IMR-90 (cell line): ENCODE results near the gene ALOX15. TPM values are rescaled to one million over a fixed set of nuclear protein-coding genes. Genes with fewer than 3 reads are reported as not detected.

Experiments used
- ATAC-seq: fragments of 200-7000 bp; cut with Tn5 transposase; 2 replicates; pipeline ENCODE4 v1.9.1; 2020; ENCODE audit warnings: low read depth, mild to moderate bottlenecking, moderate library complexity
- BruUV-seq: library from RNA; stranded (reverse); fragments of 400-500 nt; replicated peaks from 2 replicates; lab custom pipeline; 2021; lab: Mats Ljungman, UMichigan
- CTCF ChIA-PET: fragments of 300-600 bp; formaldehyde crosslinking; extraction: SDS; loops from one replicate; lab custom pipeline; 2021; ENCODE audit warnings: antibody characterized with exemption; lab: Yijun Ruan, JAX
- POLR2A ChIA-PET: fragments of 300-600 bp; sonication (Branson Sonifier 250); formaldehyde crosslinking; loops from one replicate; lab custom pipeline; 2022; ENCODE audit warnings: antibody characterized with exemption; ENCODE audit not compliant: unreplicated experiment; lab: Charles Lee
- DNase-seq: peaks from one replicate; pipeline ENCODE4 v3.0.0; 2013
- H2AFZ ChIP-seq: replicated peaks from 2 replicates; pipeline ENCODE3; 2013; ENCODE audit warnings: low read length, mild to moderate bottlenecking; ENCODE audit not compliant: poor library complexity
- H2AK5ac ChIP-seq: 2 replicates; pipeline ENCODE4 v1.6.1; 2013; ENCODE audit warnings: low read depth, low read length, inconsistent platforms
- H2AK9ac ChIP-seq: replicated peaks from 2 replicates; pipeline ENCODE3; 2013; ENCODE audit warnings: mild to moderate bottlenecking, low read depth, low read length, moderate library complexity; ENCODE audit not compliant: poor library complexity
- H2BK120ac ChIP-seq: 2 replicates; pipeline ENCODE4 v1.6.1; 2013; ENCODE audit warnings: low read depth, low read length, inconsistent platforms
- H2BK15ac ChIP-seq: 3 replicates; pipeline ENCODE4 v1.6.1; 2013; ENCODE audit warnings: low read depth, low read length, inconsistent platforms
- H2BK20ac ChIP-seq: 2 replicates; pipeline ENCODE4 v1.6.1; 2013; ENCODE audit warnings: low read depth, mild to moderate bottlenecking, inconsistent platforms, low read length, moderate library complexity
- H2BK5ac ChIP-seq: 2 replicates; pipeline ENCODE4 v1.6.1; 2013; ENCODE audit warnings: mild to moderate bottlenecking, low read depth, low read length, inconsistent platforms; ENCODE audit not compliant: poor library complexity, severe bottlenecking
- H3K14ac ChIP-seq: replicated peaks from 2 replicates; pipeline ENCODE4 v1.6.1; 2013; ENCODE audit warnings: low read depth, low read length, inconsistent platforms
- H3K18ac ChIP-seq: 2 replicates; pipeline ENCODE4 v1.6.1; 2013; ENCODE audit warnings: low read depth, low read length, control low read depth
- H3K23ac ChIP-seq: 2 replicates; pipeline ENCODE4 v1.6.1; 2013; ENCODE audit warnings: low read depth, low read length, inconsistent platforms
- H3K27ac ChIP-seq: 2 replicates; pipeline ENCODE4 v1.5.1; 2013; ENCODE audit warnings: mild to moderate bottlenecking, control low read depth, low read length; ENCODE audit not compliant: insufficient read depth
- H3K27me3 ChIP-seq: 2 replicates; pipeline ENCODE4 v1.6.1; 2013; ENCODE audit warnings: low read length; ENCODE audit not compliant: control insufficient read depth, insufficient read depth
- H3K36me3 ChIP-seq: 2 replicates; pipeline ENCODE4 v1.6.1; 2013; ENCODE audit warnings: low read length, mixed read lengths; ENCODE audit not compliant: control insufficient read depth, insufficient read depth
- H3K4ac ChIP-seq: 2 replicates; pipeline ENCODE4 v1.6.1; 2013; ENCODE audit warnings: low read depth, low read length, inconsistent platforms
- H3K4me1 ChIP-seq: 2 replicates; pipeline ENCODE4 v1.6.1; 2013; ENCODE audit warnings: low read length, mixed read lengths; ENCODE audit not compliant: control insufficient read depth, insufficient read depth
- H3K4me2 ChIP-seq: 2 replicates; pipeline ENCODE4 v1.6.1; 2013; ENCODE audit warnings: low read depth, mild to moderate bottlenecking, control low read depth, low read length, moderate library complexity
- H3K4me3 ChIP-seq: 2 replicates; pipeline ENCODE4 v1.5.1; 2013; ENCODE audit warnings: low read depth, mild to moderate bottlenecking, control low read depth, low read length, moderate library complexity; ENCODE audit not compliant: insufficient read depth
- H3K56ac ChIP-seq: 2 replicates; pipeline ENCODE4 v1.6.1; 2013; ENCODE audit warnings: low read length, inconsistent platforms; ENCODE audit not compliant: insufficient read depth; ENCODE audit errors: extremely low read depth
- H3K79me1 ChIP-seq, 2 experiments: 2 replicates each; pipeline ENCODE4 v1.6.1; 2013; ENCODE audit warnings: low read length in 2 of 2, inconsistent platforms in 1 of 2, low read depth in 1 of 2
- H3K9ac ChIP-seq: 2 replicates; pipeline ENCODE4 v1.6.1; 2013; ENCODE audit warnings: low read depth, low read length, control low read depth
- H3K9me1 ChIP-seq: 2 replicates; pipeline ENCODE4 v1.6.1; 2013; ENCODE audit warnings: low read length, inconsistent platforms; ENCODE audit not compliant: insufficient read depth
- H3K9me3 ChIP-seq: 2 replicates; pipeline ENCODE4 v1.6.1; 2013; ENCODE audit warnings: low read length; ENCODE audit not compliant: control insufficient read depth, insufficient read depth
- H4K20me1 ChIP-seq: 2 replicates; pipeline ENCODE4 v1.6.1; 2013; ENCODE audit warnings: low read length, inconsistent platforms; ENCODE audit not compliant: insufficient read depth
- H4K5ac ChIP-seq: 2 replicates; pipeline ENCODE4 v1.6.1; 2013; ENCODE audit warnings: mild to moderate bottlenecking, low read depth, low read length, control low read depth
- H4K8ac ChIP-seq, 2 experiments: 2 replicates each; pipeline ENCODE4 v1.6.1; 2013; ENCODE audit warnings: low read depth in 2 of 2, low read length in 2 of 2, control low read depth in 1 of 2, inconsistent platforms in 1 of 2
- H4K91ac ChIP-seq: 2 replicates; pipeline ENCODE4 v1.6.1; 2013; ENCODE audit warnings: low read depth, low read length, inconsistent platforms; ENCODE audit not compliant: insufficient read depth
- BHLHE40 ChIP-seq: fragments of 150-350 bp; IDR thresholded peaks from 2 replicates; pipeline ENCODE4 v1.6.1; 2016; ENCODE audit warnings: mild to moderate bottlenecking, low read depth, low read length
- CEBPB ChIP-seq: IDR thresholded peaks from 2 replicates; pipeline ENCODE4 v1.6.1; 2012; ENCODE audit warnings: low read depth, low read length, improper control_type of control experiment
- CHD1 ChIP-seq: IDR thresholded peaks from 2 replicates; pipeline ENCODE4 v1.6.1; 2012; ENCODE audit warnings: low read depth, low read length, improper control_type of control experiment
- ELK1 ChIP-seq: fragments of 150-350 bp; IDR thresholded peaks from 2 replicates; pipeline ENCODE4 v1.6.1; 2016; ENCODE audit warnings: low read depth, mild to moderate bottlenecking, low read length, moderate library complexity, borderline replicate concordance
- FOS ChIP-seq: fragments of 150-350 bp; IDR thresholded peaks from 2 replicates; pipeline ENCODE4 v1.6.1; 2016; ENCODE audit warnings: low read depth, low read length
- MAFK ChIP-seq: IDR thresholded peaks from 2 replicates; pipeline ENCODE4 v1.6.1; 2012; ENCODE audit warnings: low read depth, low read length, improper control_type of control experiment
- MAZ ChIP-seq: IDR thresholded peaks from 2 replicates; pipeline ENCODE4 v1.6.1; 2012; ENCODE audit warnings: low read depth, mild to moderate bottlenecking, low read length, improper control_type of control experiment, moderate library complexity, borderline replicate concordance
- NFE2L2 ChIP-seq: fragments of 150-350 bp; IDR thresholded peaks from 2 replicates; pipeline ENCODE4 v1.6.1; 2016; ENCODE audit warnings: low read depth, mild to moderate bottlenecking, low read length
- POLR2A ChIP-seq: IDR thresholded peaks from 2 replicates; pipeline ENCODE4 v1.6.1; 2012; ENCODE audit warnings: mild to moderate bottlenecking, low read depth, low read length
- RAD21 ChIP-seq: IDR thresholded peaks from 2 replicates; pipeline ENCODE4 v1.6.1; 2012; ENCODE audit warnings: low read length, improper control_type of control experiment
- RCOR1 ChIP-seq: IDR thresholded peaks from 2 replicates; pipeline ENCODE4 v1.6.1; 2012; ENCODE audit warnings: mild to moderate bottlenecking, low read length, improper control_type of control experiment; ENCODE audit not compliant: insufficient replicate concordance
- RFX5 ChIP-seq: IDR thresholded peaks from 2 replicates; pipeline ENCODE4 v1.8.0; 2012; ENCODE audit warnings: low read depth, mild to moderate bottlenecking, low read length, moderate library complexity
- SMC3 ChIP-seq: fragments of 150-350 bp; IDR thresholded peaks from 2 replicates; pipeline ENCODE4 v1.6.1; 2016; ENCODE audit warnings: low read depth, mild to moderate bottlenecking, antibody characterized with exemption, low read length, moderate library complexity
- WGBS, 2 experiments: methylation state at CpG; one replicate each; pipeline versions ENCODE4 v1.1.5 to v1.1.7; 2013; ENCODE audit warnings: missing lambda C conversion rate in 2 of 2; ENCODE audit not compliant: insufficient read length in 1 of 2; ENCODE audit errors: extremely low coverage in 2 of 2; 5-methylcytosine and 5-hydroxymethylcytosine counted together
- dilution Hi-C: fragments of 300-500 bp; cut with HindIII; formaldehyde crosslinking; loops from one replicate; pipeline ENCODE4 v1.14.3; 2018; ENCODE audit warnings: low sequenced_read_pairs; ENCODE audit not compliant: unreplicated experiment
- in situ Hi-C: fragments of 300-500 bp; cut with MboI; formaldehyde crosslinking; loops from 3 replicates; pipeline ENCODE4 v1.14.3; 2019; ENCODE audit warnings: low sequenced_read_pairs, inconsistent platforms, mixed read lengths
- intact Hi-C: fragments of 100-400 bp; cut with micrococcal nuclease; formaldehyde crosslinking; loops from 2 replicates; pipeline ENCODE4 v1.10.0; 2022
- polyA plus RNA-seq, 3 experiments: library from polyadenylated mRNA; depleted of rRNA; stranded (reverse); fragments of >200 nt; gene quantifications; 2 replicates each; pipeline ENCODE4 v1.2.3, GENCODE V29; 2012; ENCODE audit warnings: low replicate concordance in 1 of 3
- total RNA-seq: library from RNA; depleted of rRNA; stranded (reverse); fragments of >200 nt; gene quantifications from 2 replicates; pipeline ENCODE4 v1.2.3, GENCODE V29; 2012
- TF ChIP-seq, protein P1 (sequence below): fragments of 150-350 bp; IDR thresholded peaks from 2 replicates; pipeline ENCODE4 v1.6.1; 2017; ENCODE audit warnings: mild to moderate bottlenecking, antibody characterized with exemption, low read length, low read depth
- TF ChIP-seq, protein P2 (sequence below): conservative IDR thresholded peaks from 2 replicates; pipeline ENCODE4 v1.5.1; 2012; ENCODE audit warnings: mild to moderate bottlenecking, low read depth, low read length, improper control_type of control experiment

ALOX15 gene
- total and polyA plus RNA-seq, 2 of the 4 experiments (the other 2 are of a cell fraction) = not detected

DNA sequence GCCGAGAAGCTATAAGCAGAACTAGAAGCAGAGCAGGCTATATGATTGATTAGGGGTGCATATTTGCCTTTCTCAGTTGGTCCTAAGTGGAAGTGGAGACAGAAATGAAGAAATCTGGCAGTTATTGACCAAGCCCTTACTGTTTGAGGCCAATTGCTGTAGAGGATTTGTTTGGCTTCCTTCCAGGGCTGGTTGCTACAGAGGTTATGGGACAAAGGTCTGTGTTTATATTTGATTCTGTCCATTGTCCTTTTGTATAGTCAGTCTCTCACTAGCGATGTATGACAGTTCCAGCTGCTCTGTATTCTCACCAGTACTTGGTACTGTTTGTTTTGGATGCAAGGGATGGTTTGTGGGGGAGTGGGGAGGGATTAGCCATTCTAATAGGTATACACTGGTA lies 7.3 kb upstream of the ALOX15 start:
- BruUV-seq = no TSS peak
- CTCF ChIA-PET = no interaction called here
- no peak overlapping the region for H2BK120ac ChIP-seq
- dilution Hi-C loops (no loop called here), in situ Hi-C loops (no loop called here), intact Hi-C loops (no loop called here)
- H3K36me3 ChIP-seq = no peaks in the 10 kb centered on the region
- no peak overlapping the region for H2AK9ac ChIP-seq
- peaks cover 46% of the 10 kb centered on the region for H3K27me3 ChIP-seq
- H2AFZ ChIP-seq = no peak overlapping the region
- no peak overlapping the region for H2BK5ac ChIP-seq
- H3K4me3 ChIP-seq = no peak overlapping the region
- no peak overlapping the region for H3K23ac ChIP-seq
- H3K27ac ChIP-seq = no peak overlapping the region
- H3K4me2 ChIP-seq = no peak overlapping the region
- no peaks in the 10 kb centered on the region for H4K20me1 ChIP-seq
- H3K9me3 ChIP-seq = no peaks in the 10 kb centered on the region; the same call in 1 of the 2 replicates
- DNase-seq (no peak), ATAC-seq (no peak)
- no peak overlapping the region for H2BK15ac ChIP-seq
- H3K9me1 ChIP-seq = no peaks in the 10 kb centered on the region
- no peak overlapping the region for H3K18ac ChIP-seq
- no peak overlapping the region for H2AK5ac ChIP-seq
- H4K8ac ChIP-seq = no peak overlapping the region
- no peak overlapping the region for H4K5ac ChIP-seq
- H3K14ac ChIP-seq = no peak overlapping the region
- no peak overlapping the region for H3K56ac ChIP-seq
- H3K4me1 ChIP-seq = no peaks in the 10 kb centered on the region
- TF ChIP-seq, protein P1, sequence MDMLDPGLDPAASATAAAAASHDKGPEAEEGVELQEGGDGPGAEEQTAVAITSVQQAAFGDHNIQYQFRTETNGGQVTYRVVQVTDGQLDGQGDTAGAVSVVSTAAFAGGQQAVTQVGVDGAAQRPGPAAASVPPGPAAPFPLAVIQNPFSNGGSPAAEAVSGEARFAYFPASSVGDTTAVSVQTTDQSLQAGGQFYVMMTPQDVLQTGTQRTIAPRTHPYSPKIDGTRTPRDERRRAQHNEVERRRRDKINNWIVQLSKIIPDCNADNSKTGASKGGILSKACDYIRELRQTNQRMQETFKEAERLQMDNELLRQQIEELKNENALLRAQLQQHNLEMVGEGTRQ = no peak
- TF ChIP-seq, protein P2, sequence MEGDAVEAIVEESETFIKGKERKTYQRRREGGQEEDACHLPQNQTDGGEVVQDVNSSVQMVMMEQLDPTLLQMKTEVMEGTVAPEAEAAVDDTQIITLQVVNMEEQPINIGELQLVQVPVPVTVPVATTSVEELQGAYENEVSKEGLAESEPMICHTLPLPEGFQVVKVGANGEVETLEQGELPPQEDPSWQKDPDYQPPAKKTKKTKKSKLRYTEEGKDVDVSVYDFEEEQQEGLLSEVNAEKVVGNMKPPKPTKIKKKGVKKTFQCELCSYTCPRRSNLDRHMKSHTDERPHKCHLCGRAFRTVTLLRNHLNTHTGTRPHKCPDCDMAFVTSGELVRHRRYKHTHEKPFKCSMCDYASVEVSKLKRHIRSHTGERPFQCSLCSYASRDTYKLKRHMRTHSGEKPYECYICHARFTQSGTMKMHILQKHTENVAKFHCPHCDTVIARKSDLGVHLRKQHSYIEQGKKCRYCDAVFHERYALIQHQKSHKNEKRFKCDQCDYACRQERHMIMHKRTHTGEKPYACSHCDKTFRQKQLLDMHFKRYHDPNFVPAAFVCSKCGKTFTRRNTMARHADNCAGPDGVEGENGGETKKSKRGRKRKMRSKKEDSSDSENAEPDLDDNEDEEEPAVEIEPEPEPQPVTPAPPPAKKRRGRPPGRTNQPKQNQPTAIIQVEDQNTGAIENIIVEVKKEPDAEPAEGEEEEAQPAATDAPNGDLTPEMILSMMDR = no peak
- TF ChIP-seq ELK1 = no peak
- TF ChIP-seq NFE2L2 = no peak
- TF ChIP-seq RFX5 = no peak
- TF ChIP-seq SMC3 = no peak
- TF ChIP-seq FOS = no peak
- no peak for TF ChIP-seq POLR2A
- TF ChIP-seq CHD1 = no peak
- no peak for TF ChIP-seq MAFK
- TF ChIP-seq MAZ = no peak
- no peak for TF ChIP-seq RCOR1
- no peak for TF ChIP-seq CEBPB
- no peak for TF ChIP-seq BHLHE40
- TF ChIP-seq RAD21 = no peak
- no peak overlapping the region for H4K91ac ChIP-seq
- WGBS, 2 experiments = no CpG with 5 or more reads among the region's 2 CpGs
- no peak overlapping the region for H3K9ac ChIP-seq
- no peaks in the 10 kb centered on the region for H3K79me1 ChIP-seq
- no peak overlapping the region for H3K4ac ChIP-seq
- no peak overlapping the region for H2BK20ac ChIP-seq
- POLR2A ChIA-PET = no interaction called here
